Transverse colon (tissue), 4 donors: Measurements from ENCODE around the gene EPB41L5. TPM values are rescaled to one million over a fixed set of nuclear protein-coding genes. Genes with fewer than 3 reads are reported as not detected.

Source experiments
- DNase-seq: peaks from one replicate; pipeline ENCODE4 v3.0.0-alpha.2; 2019
- H3K27ac ChIP-seq, 4 donors: fragments of 200-600 bp; sonication (generic); 2 replicates each; pipeline ENCODE4 v1.5.1; 2016 to 2018; ENCODE audit warnings: inconsistent platforms in 4 of 4
- H3K27me3 ChIP-seq: fragments of 200-600 bp; sonication (generic); 2 replicates; pipeline ENCODE4 v1.5.1; 2017; ENCODE audit warnings: inconsistent platforms
- H3K36me3 ChIP-seq, 4 donors: fragments of 200-600 bp; sonication (generic); 2 replicates each; pipeline ENCODE4 v1.5.1; 2017 to 2019; ENCODE audit warnings: inconsistent platforms in 4 of 4
- H3K4me1 ChIP-seq, 4 donors: fragments of 200-600 bp; sonication (generic); 2 replicates each; pipeline ENCODE4 v1.5.1; 2017 to 2020; ENCODE audit warnings: inconsistent platforms in 4 of 4
- H3K4me3 ChIP-seq, 4 donors: fragments of 200-600 bp; sonication (generic); 1 replicate in 1 of 4; 2 replicates in 3 of 4; pipeline versions ENCODE4 v1.5.1 to v1.6.1; 2017 to 2019; ENCODE audit warnings: inconsistent platforms in 4 of 4
- H3K9me3 ChIP-seq, 2 donors: fragments of 200-600 bp; sonication (generic); 2 replicates each; pipeline ENCODE4 v1.5.1; 2017 to 2019; ENCODE audit warnings: inconsistent platforms in 2 of 2
- EP300 ChIP-seq: sonication (generic); formaldehyde crosslinking; IDR thresholded peaks from one replicate; pipeline ENCODE4 v1.6.1; 2017; ENCODE audit warnings: antibody characterized with exemption, low read depth
- POLR2A ChIP-seq: fragments of 450-650 bp; IDR thresholded peaks from one replicate; pipeline ENCODE4 v1.6.1; 2016; ENCODE audit warnings: antibody characterized with exemption, mild to moderate bottlenecking, moderate library complexity
- POLR2AphosphoS5 ChIP-seq, 3 donors: sonication (generic); formaldehyde crosslinking; IDR thresholded peaks; one replicate each; pipeline ENCODE4 v1.6.1; 2016; ENCODE audit warnings: antibody characterized with exemption in 3 of 3
- WGBS, 2 donors: methylation state at CpG; one replicate each; pipeline ENCODE4 v1.1.5; 2018; ENCODE audit warnings: low coverage in 1 of 2; 5-methylcytosine and 5-hydroxymethylcytosine counted together
- in situ Hi-C, 4 donors: fragments of 200-750 bp; cut with MboI; loops; one replicate each; pipeline versions ENCODE4 v1.15.0 to v1.15.1; 2017; ENCODE audit warnings: low sequenced_read_pairs in 3 of 4, low pct_ligation_motif_present in 1 of 4, low pct_unique_long_range_greater_than_20kb in 1 of 4
- intact Hi-C: fragments of 100-400 bp; cut with DNase I; formaldehyde crosslinking; loops from one replicate; pipeline ENCODE4 v1.15.1; 2023; ENCODE audit warnings: low total_unique reads
- total RNA-seq, 4 donors: library from RNA; depleted of rRNA; stranded (reverse); fragments of >200 nt; gene quantifications; one replicate each; pipeline ENCODE4 v1.1.0, GENCODE V29; 2016
- TF ChIP-seq, protein P1 (sequence below), 5 experiments: fragments of 200-600 bp in 3 of 5; fragments of 450-650 bp in 2 of 5; sonication (generic) in 3 of 5; IDR thresholded peaks; 1 replicate in 2 of 5; 2 replicates in 3 of 5; pipeline ENCODE4 v1.5.1; 2016 to 2017; ENCODE audit warnings: antibody characterized with exemption in 5 of 5, inconsistent platforms in 3 of 5, mild to moderate bottlenecking in 2 of 5, moderate library complexity in 1 of 5

The EPB41L5 gene
- total RNA-seq, 4 donors from 2014 or later, result 11.1 to 36.5 (median 27.6) TPM

DNA sequence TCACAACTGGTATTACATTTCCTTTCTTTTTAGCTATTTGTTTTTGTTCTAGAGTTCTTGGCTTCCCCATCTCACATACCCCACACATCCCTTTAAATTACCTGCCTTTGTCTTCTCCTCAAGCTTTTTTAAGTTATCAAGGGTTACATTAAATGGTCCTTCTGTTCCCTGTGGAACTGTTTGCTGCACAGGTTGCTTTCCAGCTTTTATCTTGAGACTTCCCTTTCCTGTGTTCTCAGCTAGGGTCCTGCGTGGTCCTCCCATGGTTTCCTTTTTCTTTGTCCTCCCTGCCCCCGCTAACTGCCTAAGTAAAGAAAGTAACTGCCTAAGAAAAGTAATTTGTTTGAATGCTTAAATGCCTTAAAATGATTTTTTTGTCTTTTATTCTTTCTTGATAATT lies 66.8 kb downstream of the EPB41L5 start:
- no peaks in the 10 kb centered on the region for H3K27me3 ChIP-seq
- H3K27ac ChIP-seq, result no peak overlapping the region
- H3K4me1 ChIP-seq, result no peaks in the 10 kb centered on the region
- TF ChIP-seq POLR2A (no peak), POLR2AphosphoS5 (IDR thresholded peaks at IDR 0.05) (no peak), EP300 (no peak)
- TF ChIP-seq, protein P1, sequence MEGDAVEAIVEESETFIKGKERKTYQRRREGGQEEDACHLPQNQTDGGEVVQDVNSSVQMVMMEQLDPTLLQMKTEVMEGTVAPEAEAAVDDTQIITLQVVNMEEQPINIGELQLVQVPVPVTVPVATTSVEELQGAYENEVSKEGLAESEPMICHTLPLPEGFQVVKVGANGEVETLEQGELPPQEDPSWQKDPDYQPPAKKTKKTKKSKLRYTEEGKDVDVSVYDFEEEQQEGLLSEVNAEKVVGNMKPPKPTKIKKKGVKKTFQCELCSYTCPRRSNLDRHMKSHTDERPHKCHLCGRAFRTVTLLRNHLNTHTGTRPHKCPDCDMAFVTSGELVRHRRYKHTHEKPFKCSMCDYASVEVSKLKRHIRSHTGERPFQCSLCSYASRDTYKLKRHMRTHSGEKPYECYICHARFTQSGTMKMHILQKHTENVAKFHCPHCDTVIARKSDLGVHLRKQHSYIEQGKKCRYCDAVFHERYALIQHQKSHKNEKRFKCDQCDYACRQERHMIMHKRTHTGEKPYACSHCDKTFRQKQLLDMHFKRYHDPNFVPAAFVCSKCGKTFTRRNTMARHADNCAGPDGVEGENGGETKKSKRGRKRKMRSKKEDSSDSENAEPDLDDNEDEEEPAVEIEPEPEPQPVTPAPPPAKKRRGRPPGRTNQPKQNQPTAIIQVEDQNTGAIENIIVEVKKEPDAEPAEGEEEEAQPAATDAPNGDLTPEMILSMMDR (IDR thresholded peaks at IDR 0.05), result no peak
- 69 to 86% methylated on average over 2 of the region's 2 CpGs for WGBS, 2 donors
- H3K4me3 ChIP-seq, result no peak overlapping the region
- no peak for DNase-seq
- intact Hi-C loops, result loop anchor here (10.0 kb wide), 1 partner anchor 605 kb away; no protein-coding TSS in a partner anchor
- no peaks in the 10 kb centered on the region for H3K36me3 ChIP-seq
- H3K9me3 ChIP-seq, result no peaks in the 10 kb centered on the region
- in situ Hi-C loops, result no loop called here

DNA sequence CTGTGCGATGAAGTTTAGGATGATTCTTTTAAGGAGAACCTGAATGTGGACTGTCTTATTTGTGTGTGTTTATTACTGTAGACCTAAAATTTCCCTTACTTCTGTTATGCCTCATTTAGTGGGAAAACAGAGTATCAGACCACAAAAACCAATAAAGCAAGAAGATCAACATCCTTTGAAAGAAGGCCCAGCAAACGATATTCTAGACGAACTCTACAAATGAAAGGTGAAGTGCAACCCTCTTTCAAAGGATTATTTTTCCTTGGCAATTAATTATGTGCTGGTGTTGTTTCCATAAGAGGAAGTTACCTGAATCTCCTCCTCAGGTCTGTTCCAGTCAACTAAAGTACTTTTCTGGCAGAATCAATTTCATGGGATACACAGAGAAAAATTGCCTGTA lies 78.6 kb downstream of the EPB41L5 start:
- in situ Hi-C loops (no loop called here), intact Hi-C loops (no loop called here)
- Histone ChIP-seq H3K9me3 (no peaks in the 10 kb centered on the region), H3K27me3 (no peaks in the 10 kb centered on the region), H3K4me3 (no peak overlapping the region), H3K27ac (no peak overlapping the region), H3K4me1 (no peaks in the 10 kb centered on the region), H3K36me3 (peaks cover 0 to 18% (median 4%) of the 10 kb centered on the region in 4 donors)
- no peak for DNase-seq
- 88 to 89% methylated on average over 3 of the region's 3 CpGs for WGBS, 2 donors
- TF ChIP-seq POLR2A, result no peak
- TF ChIP-seq EP300, result no peak
- TF ChIP-seq, protein P1 (IDR thresholded peaks at IDR 0.05), result no peak
- TF ChIP-seq POLR2AphosphoS5 (IDR thresholded peaks at IDR 0.05), result no peak

DNA sequence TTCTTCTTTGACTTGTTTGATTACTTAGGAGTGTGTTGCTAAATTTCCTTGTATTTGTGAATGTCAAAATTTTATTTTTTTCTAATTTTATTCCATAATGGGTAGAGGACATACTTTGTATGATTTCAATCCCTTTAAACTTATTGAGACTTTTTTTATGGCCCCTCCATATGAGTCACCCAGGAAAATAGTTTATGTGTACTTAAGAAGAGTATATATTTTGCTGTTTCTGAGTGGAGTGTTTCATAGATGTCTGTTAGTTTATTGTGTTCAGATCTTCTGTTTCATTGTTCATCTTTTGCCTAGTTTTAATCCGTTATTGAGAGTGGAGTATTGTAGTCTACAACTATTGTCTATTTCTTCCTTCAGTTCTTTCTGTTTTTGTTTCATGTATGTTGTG lies 81.9 kb downstream of the EPB41L5 start:
- in situ Hi-C loops (no loop called here), intact Hi-C loops (no loop called here)
- WGBS, 2 donors, result 55 to 63% methylated on average over 1 of the region's 1 CpG
- no peak overlapping the region for H3K4me3 ChIP-seq
- no peaks in the 10 kb centered on the region for H3K4me1 ChIP-seq
- H3K36me3 ChIP-seq, result peaks cover 0 to 12% (median 4%) of the 10 kb centered on the region in 4 donors
- H3K9me3 ChIP-seq, result no peaks in the 10 kb centered on the region
- DNase-seq, result no peak
- no peak overlapping the region for H3K27ac ChIP-seq
- no peaks in the 10 kb centered on the region for H3K27me3 ChIP-seq
- no peak for TF ChIP-seq POLR2A
- TF ChIP-seq, protein P1 (IDR thresholded peaks at IDR 0.05), result no peak

DNA sequence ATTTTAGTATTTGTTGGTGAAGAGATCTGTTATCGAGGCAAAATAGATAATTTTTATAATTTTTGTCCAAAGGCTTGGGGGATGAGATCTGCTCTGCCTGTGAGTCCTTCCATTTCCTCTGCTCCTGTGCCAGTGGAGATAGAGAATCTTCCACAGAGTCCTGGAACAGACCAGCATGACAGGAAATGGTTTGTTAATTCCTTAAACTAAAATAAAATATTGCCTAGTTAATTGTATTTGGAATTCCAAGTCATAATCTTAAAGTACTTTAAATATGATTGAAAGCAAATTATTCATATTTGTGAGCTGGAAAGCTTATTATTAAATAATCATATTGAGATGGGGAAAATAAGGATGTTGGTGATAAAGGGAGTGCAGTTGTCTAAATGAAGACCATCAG lies 87.8 kb downstream of the EPB41L5 start:
- H3K27ac ChIP-seq, result no peak overlapping the region
- TF ChIP-seq POLR2A, result no peak
- no peak for TF ChIP-seq POLR2AphosphoS5 (IDR thresholded peaks at IDR 0.05)
- TF ChIP-seq, protein P1 (IDR thresholded peaks at IDR 0.05), result no peak
- no peak for TF ChIP-seq EP300
- 83 to 92% methylated on average over 1 of the region's 1 CpG for WGBS, 2 donors
- in situ Hi-C loops (no loop called here), intact Hi-C loops (no loop called here)
- H3K9me3 ChIP-seq, result no peaks in the 10 kb centered on the region
- H3K4me3 ChIP-seq, result no peak overlapping the region
- no peaks in the 10 kb centered on the region for H3K27me3 ChIP-seq
- H3K36me3 ChIP-seq, result peaks cover 0 to 11% (median 0%) of the 10 kb centered on the region in 4 donors
- no peak for DNase-seq
- peaks cover 0 to 4% (median 0%) of the 10 kb centered on the region in 4 donors for H3K4me1 ChIP-seq
